HG03439 (cell line): ENCODE data around the gene C10orf67.

Experiments
- ATAC-seq: cut with Tn5 transposase; IDR thresholded peaks from one replicate; pipeline ENCODE4 v1.9.1; 2021; ENCODE audit warnings: mild to moderate bottlenecking, moderate library complexity; ENCODE audit not compliant: unreplicated experiment

Gene C10orf67

GRCh38 chr10:23174074-23174976 lies 170.3 kb downstream of the C10orf67 start:
- ATAC-seq = no peak

DNA sequence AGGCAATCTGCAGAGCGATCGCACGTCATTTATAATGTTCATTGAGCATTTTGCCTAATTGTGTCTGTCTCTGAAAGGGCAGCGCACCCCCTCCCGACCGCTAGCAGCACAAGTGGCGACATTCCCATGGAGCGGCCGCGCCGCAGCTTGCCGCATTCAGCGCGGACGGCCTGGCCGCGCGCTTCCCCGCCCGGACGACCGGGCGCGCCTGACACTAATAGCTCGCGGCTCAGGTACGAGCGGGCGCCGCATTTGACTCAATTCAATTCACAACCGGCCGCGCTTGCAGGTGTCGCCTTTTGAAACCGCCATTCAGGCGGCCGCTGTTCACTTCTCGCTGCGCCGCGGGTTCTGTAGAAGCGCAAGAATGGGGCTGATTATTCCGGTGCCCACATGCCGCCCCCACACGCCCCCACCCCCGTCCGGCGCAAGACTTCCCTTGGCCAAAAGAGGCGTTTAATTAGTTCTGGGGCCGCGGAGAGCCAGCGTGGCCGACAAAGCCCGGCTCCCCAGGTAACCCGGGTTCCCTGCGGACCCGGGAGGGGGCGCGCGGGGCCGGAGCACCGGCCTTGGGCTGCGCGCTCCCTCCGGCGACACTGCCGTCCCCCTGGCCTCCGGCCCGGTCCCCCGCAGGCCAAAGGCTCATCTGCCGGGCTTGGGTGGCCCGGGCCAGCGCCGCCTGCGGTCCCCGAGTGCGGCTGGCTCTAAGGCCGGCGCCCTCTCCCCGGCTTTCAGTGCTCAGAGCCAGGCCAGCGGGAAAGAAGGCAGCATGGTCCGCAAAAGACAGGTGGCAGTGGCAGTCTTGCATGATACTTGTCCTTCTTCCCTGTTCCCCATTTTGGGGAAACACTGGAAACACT lies 171.2 kb downstream of the C10orf67 start:
- no peak for ATAC-seq

DNA sequence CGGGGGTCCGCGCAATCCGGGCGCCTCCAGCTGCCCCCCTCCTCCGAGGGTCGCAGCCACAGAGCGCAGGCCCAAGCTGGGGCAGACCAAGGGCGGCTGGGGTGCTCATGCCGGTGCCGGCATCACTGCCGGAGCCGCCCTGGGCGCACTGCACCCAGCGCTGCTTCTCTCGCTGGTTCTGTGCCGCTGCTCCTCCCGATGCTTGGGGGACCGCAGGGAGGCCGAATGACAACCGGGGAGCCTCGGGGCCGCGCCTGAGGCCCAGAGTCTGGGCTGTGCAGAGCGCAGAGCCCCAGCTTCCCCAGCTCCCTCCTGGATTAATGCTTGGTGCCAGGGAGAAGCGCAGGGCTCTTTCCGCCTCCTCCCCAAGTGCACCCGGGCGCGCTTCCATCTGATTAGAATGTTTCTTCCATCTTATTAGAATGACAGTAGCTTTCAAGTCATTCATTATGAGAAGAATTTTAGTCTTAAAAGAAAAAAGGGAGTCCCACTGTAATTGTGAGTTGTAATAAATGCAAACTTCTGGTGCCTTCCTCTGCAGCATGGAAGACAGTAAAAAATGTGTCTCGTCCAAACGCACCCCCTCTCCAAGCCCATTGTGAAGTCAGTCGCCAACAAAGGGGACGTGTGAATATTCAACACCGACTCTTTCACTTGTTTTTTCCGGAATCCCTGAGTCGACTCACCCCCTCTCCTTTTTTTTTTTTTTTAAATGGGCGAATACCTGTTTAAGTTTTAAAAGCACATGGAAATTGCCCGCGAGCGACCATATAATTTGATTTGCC lies 172.0 kb downstream of the C10orf67 start:
- no peak for ATAC-seq

DNA sequence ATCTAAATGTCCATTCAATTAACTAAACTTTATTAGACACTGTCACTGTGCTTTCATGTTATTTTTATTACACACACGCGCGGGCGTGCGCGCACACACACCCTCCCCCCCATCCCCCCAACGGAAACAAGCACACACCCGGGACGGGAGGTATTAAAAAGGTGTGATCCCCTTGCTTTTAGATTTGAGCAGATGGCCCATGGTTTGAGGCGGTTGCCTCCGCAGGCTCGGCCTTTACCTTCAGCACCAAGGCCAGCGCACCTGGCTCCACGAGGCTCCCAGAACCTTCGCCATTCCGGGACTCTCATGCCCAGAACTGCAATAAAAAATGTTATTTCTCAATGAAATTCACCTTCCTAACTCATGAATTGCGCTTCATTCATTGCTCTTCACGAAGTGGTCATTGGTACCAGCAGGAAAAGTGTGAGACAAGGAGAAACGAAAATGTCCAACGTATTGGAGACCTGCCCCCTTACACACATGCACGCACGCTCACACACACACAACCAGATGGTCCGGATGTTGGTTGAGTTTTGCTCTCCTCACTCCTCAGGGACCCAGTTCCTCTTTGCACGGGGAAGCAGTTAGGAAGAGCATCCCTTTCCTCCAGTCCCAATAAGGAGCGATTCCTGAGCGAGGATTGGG lies 173.2 kb downstream of the C10orf67 start:
- ATAC-seq = no peak

GRCh38 chr10:23158370-23158769 lies 186.2 kb downstream of the C10orf67 start:
- ATAC-seq = peak; percentile 65

- ATAC-seq = no peak
Measured at GRCh38 chr10:23157691-23158369, 186.8 kb downstream of the C10orf67 start.

GRCh38 chr10:23157239-23157681 lies 187.3 kb downstream of the C10orf67 start:
- ATAC-seq = no peak

DNA sequence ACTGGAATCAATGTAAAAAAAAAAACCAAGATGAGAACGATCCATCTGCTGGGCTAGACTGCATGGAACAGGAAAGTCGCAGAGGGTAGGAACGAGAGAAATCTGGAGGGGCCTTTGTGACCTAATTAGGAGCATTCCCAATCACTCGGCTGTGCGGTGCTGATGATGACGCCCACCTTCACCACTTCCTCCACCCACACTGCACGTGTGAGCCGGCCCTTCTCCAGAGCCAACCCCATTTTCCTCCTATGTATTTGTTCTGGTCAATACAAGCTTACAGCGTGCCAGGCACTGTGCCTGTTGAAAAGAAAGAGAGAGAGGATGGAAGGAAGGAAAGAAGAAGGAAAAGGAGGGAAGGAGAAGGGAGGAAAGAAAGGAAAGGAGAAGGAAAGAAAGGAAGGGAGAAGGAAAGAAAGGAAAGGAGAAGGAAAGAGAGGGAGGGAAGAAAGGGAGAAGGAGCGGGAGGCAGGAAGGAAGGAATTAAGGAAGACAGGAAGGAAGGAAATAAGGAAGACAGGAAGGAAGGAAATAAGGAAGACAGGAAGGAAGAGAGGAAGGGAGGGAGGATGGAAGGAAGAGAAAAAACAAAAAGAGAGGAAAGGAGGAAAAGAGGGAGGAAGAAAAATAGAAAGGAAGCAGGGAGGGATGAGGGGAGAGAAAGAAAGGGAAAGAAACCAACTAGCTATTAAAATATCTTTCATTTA lies 188.0 kb downstream of the C10orf67 start:
- ATAC-seq = no peak

- ATAC-seq = no peak
Measured at GRCh38 chr10:23155169-23155568, 189.4 kb downstream of the C10orf67 start.
